ENCODE results near the gene LRMDA. TPM values are rescaled to one million over a fixed set of nuclear protein-coding genes. Genes with fewer than 3 reads are reported as not detected.

LRMDA gene
- total RNA-seq, 4 donors from 2014 or later, result 12.0 to 15.9 (median 13.9) TPM

DNA sequence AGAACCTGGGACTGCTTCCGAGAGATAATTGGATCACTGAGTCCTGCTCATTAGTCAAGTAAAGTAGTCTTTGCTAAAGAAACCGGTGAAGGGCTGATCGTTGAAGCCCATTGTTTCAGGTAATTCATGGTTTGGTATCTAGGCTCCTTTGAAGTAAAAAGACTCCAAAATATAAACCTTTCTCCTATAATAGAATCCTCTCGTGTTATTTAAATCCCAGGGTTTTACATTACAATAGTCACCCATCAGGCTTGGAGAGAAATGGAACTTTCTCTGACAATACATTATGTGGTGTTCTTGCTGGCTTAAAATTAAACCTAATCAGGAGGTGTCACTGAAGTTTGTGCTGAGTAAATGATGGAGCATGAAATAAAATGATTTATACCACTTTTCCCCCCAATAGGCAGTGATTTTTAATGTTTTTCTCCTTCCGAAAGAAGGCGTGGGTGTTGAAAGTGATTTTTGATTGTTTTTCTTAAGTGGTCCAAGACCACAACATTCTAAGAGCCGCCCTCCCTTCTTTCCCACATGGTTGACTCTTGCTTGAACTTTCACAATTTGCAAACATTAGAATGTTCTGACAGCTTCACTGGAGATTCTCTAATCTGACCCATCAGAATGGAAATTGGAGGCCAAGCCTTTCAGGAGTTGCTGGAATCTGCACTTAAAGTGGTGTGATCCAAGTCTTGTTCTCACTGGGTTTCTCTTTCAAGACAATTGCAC lies 44.2 kb downstream of the LRMDA start:
- DNase-seq (ENCODE audit: low spot score), result no peak
- TF ChIP-seq, protein P1, sequence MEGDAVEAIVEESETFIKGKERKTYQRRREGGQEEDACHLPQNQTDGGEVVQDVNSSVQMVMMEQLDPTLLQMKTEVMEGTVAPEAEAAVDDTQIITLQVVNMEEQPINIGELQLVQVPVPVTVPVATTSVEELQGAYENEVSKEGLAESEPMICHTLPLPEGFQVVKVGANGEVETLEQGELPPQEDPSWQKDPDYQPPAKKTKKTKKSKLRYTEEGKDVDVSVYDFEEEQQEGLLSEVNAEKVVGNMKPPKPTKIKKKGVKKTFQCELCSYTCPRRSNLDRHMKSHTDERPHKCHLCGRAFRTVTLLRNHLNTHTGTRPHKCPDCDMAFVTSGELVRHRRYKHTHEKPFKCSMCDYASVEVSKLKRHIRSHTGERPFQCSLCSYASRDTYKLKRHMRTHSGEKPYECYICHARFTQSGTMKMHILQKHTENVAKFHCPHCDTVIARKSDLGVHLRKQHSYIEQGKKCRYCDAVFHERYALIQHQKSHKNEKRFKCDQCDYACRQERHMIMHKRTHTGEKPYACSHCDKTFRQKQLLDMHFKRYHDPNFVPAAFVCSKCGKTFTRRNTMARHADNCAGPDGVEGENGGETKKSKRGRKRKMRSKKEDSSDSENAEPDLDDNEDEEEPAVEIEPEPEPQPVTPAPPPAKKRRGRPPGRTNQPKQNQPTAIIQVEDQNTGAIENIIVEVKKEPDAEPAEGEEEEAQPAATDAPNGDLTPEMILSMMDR (IDR thresholded peaks at IDR 0.05), result no peak
- peak; percentile 35 for ATAC-seq (ENCODE audit: low FRiP score)

DNA sequence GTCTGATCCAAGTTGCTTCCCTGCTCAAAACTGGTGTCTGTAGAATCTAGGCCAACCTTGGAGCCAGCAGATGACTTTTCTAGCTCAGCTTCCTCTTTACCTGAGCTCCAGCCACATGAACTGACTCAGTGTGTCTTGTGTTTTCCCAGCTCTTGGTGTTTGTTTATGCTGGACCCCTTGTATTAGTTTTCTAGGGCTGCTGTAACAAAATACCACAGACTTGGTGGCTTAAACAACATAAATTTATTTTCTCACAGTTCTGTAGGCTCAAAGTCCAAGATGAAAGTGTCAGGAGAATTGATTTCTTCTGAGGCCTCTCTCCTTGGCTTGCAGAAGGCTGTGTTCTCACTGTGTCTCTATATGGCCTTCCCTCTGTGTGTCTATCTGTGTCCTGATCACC lies 45.1 kb downstream of the LRMDA start:
- ATAC-seq (ENCODE audit: low FRiP score) (no peak), DNase-seq (ENCODE audit: low spot score) (no peak)
- TF ChIP-seq, protein P1 (IDR thresholded peaks at IDR 0.05), result no peak

DNA sequence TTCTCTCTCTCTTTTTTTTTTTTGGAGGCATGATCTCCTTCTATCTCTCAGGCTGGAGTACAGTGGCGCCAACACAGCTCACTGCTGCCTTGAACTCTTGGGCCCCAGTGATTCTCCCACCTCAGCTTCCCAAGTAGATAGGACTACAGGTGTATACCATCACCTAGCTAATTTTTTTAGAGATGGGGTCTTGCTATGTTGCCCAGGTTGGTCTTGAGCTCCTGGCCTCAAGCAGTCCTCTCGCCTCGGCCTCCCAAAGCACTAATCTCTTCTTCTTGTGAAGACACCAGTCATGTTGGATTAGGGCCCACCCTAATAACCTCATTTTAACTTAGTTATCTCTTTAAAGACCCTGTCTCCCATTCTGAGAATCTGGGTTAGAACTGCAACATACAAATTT lies 45.6 kb downstream of the LRMDA start:
- TF ChIP-seq, protein P1 (IDR thresholded peaks at IDR 0.05), result no peak
- ATAC-seq (ENCODE audit: low FRiP score) (no peak), DNase-seq (ENCODE audit: low spot score) (no peak)

DNA sequence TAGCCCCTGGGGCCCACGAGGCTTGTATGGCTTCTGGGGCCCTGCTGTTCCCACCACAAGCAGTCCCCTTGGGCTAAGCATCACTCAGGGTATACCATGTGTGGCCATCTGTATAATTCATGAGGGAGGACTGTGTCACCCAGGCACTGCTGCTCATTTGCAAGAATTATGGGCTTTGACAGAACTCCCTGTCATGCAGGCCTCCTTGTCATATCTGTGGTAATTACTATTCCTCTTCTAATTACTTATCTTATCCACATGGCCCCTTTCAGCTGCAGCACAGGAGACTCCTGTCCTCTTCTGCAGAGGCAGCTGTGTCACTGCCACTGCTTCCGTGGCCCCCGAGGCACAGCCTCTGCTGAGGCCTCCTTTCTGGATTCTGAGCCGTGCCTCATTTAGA lies 46.3 kb downstream of the LRMDA start:
- no peak for DNase-seq (ENCODE audit: low spot score)
- TF ChIP-seq, protein P1 (IDR thresholded peaks at IDR 0.05), result no peak
- no peak for ATAC-seq (ENCODE audit: low FRiP score)

DNA sequence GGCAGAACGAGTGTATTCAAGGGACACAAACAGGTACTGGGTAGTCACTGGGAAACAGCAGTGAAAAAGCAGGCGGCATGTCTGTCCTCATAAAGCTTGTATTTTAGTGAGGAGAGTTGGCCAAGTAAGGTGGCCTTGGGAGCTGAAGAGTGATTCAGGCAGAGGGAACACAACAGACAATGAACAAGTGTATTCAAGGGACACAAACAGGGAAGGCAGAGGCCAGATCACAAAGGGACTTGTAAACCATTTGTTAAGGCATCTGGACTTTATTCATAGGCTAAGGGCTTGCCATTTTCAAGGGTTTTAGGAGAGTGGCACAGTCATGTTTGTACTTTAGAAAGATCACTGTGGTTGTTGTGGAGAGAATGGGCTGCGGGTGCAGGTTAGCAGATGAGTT lies 49.0 kb downstream of the LRMDA start:
- DNase-seq (ENCODE audit: low spot score) (no peak), ATAC-seq (ENCODE audit: low FRiP score) (no peak)
- TF ChIP-seq, protein P1 (IDR thresholded peaks at IDR 0.05), result no peak

DNA sequence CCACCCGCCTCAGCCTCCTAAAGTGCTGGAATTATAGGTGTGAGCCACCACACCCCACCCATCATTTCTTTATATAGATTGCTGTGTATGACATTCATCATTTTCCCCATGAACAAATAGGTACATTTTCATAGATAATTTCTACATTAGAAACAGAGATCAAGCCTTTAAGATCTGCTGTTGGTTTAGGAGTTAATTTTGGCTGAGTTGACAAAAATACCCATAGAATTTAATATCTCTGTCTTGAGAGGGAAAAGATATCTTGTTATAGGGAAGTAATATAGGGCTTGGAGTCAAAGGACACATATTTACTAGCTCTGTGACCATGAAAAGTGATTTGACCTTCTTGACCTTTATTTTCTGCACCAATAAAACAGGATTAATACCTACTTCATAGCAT lies 51.8 kb downstream of the LRMDA start:
- ATAC-seq (ENCODE audit: low FRiP score) (no peak), DNase-seq (ENCODE audit: low spot score) (no peak)
- TF ChIP-seq, protein P1 (IDR thresholded peaks at IDR 0.05), result no peak

DNA sequence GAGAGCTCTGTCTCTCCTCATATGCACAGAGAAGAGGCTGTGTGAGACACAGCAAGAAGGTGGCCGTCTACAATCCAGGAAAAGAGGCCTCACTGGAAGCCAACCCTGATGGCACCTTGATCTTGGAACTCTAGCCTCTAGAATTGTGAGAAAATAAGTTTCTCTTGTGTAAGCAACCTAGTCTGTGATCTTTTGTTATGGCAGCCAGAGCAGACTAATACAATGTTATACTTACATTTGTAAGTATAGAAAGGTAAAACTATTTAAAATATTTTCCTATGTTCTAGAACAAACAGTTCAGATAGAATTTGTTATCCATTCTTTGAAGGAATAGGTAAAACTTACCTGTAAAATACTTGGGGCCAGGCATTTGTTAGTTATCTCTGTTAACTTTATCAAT lies 53.3 kb downstream of the LRMDA start:
- TF ChIP-seq, protein P1 (IDR thresholded peaks at IDR 0.05), result no peak
- no peak for ATAC-seq (ENCODE audit: low FRiP score)
- no peak for DNase-seq (ENCODE audit: low spot score)

Measured in omental fat pad (tissue), 4 donors.